D721Med (cell line): ENCODE measurements around the gene ARTN.

Source experiments
- DNase-seq: peaks from one replicate; pipeline ENCODE4 v3.0.0; 2011; ENCODE audit warnings: low spot score; ENCODE audit not compliant: insufficient read length
- FAIRE-seq: peaks from 2 replicates; lab custom pipeline; 2011; peaks lifted over from hg19 to GRCh38; lab: Jason Lieb, UNC
- TF ChIP-seq, protein P1 (sequence below): IDR thresholded peaks from 2 replicates; pipeline ENCODE4 v1.5.1; 2012; ENCODE audit warnings: mild to moderate bottlenecking, control low read depth; ENCODE audit not compliant: insufficient read depth; ENCODE audit errors: missing control alignments

Gene ARTN

DNA sequence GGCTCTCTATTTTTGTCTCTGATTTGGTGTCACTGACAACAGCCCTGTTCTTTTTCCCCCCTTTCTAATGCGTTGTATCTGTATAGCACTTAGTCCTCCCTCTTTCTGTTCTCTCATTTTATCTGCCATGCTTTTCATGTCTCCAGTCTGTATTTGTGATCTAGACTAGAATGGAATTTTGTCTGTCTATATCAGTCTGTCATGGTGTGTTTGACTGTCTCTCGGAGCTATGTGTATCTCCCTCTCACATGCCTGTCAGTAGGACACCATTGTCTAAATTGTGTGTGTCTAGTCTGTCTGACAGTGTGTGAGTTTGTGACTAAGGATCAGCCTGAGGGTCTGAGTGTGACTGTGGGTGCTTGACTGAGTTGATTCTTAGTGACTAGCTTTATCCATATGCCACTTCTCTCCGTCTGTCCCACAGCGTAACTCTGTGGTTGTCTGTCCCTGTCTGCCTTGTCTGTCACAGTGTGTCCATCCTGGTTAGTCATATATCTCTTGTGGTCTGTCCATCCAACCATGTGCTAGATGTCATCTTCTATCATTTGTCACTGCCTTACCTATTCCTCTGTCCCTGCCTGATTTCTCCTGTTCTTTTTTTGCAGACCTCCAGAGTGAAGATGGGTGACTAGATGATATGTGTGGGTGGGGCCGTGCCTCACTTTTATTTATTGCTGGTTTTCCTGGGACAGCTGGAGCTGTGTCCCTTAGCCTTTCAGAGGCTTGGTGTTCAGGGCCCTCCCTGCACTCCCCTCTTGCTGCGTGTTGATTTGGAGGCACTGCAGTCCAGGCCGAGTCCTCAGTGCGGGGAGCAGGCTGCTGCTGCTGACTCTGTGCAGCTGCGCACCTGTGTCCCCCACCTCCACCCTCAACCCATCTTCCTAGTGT lies 44.0 kb downstream of the ARTN start:
- FAIRE-seq (no peak), DNase-seq (no peak)
- TF ChIP-seq, protein P1, sequence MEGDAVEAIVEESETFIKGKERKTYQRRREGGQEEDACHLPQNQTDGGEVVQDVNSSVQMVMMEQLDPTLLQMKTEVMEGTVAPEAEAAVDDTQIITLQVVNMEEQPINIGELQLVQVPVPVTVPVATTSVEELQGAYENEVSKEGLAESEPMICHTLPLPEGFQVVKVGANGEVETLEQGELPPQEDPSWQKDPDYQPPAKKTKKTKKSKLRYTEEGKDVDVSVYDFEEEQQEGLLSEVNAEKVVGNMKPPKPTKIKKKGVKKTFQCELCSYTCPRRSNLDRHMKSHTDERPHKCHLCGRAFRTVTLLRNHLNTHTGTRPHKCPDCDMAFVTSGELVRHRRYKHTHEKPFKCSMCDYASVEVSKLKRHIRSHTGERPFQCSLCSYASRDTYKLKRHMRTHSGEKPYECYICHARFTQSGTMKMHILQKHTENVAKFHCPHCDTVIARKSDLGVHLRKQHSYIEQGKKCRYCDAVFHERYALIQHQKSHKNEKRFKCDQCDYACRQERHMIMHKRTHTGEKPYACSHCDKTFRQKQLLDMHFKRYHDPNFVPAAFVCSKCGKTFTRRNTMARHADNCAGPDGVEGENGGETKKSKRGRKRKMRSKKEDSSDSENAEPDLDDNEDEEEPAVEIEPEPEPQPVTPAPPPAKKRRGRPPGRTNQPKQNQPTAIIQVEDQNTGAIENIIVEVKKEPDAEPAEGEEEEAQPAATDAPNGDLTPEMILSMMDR, result no peak

DNA sequence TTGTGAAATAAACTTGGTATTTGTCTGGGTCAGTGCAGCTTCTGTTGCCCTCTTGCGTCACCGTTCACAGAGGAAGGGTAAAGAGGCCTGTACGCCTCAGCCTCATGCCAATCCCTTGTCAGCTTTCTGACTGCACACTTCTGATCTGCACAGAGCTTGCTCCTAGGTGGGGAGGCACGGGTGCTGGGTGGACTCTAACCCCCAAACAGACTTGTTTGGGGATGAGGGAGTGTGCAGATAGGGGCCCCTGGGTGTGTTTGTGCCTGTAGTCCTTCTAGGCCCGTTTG lies 44.6 kb downstream of the ARTN start:
- FAIRE-seq, result no peak
- TF ChIP-seq, protein P1, result no peak
- DNase-seq, result no peak

DNA sequence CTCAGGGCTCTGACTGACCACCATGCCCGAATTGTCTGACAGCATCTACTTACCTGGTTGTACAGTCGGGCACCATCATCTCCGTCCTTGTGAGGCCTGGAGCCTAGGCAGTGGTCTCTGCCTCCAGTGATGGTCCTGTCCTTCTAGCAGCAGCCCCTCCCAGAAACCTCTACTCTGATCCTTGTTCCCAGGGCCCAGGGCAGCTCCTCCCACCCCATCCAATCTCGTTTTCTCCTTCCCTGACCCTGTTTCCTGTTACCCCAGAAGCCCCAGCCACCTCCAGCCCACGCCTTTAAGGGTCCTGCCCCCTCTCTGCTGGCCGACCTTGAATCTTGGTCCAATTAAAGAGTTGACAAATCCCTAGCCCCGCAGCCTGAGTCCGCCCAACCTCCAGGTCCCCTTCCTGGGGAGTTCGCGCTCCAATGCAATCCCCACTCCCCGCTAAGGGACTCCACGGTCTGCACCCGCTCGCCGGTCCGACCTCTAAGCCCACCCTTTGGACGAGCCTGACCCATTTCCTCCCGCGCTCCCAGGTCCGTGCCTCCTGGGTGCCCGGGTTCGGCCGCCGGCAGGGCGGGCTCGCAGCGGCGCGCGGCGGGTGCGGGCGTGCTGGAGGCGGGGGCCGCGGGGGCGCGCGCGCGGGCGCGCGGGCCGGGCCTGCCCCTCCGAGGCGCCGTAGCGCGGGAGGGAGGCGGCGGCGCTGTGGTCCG lies 45.1 kb downstream of the ARTN start, which contains the start of gene B4GALT2:
Gene B4GALT2 (plus strand): TSS at position 660 of the 710 bp plus-strand sequence. CDS start 1,951 bp downstream, outside the sequence.
- FAIRE-seq, result no peak
- DNase-seq, result peak; percentile 97
- TF ChIP-seq, protein P1, result no peak

DNA sequence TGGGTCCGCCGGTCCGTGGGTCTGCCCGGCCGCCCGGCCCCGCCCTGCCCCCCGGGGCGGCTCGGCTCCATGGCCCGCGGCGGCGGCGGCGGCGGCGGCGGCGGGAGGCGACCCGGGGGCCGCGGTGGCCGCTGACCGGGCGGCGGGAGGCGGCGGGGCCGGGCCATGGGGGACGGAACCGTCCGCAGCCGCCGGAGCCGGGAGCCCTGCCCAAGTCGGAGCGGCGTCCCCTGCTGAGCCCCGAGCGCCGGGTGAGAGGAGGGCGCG lies 45.6 kb downstream of the ARTN start:
- no peak for DNase-seq
- TF ChIP-seq, protein P1, result no peak
- FAIRE-seq, result no peak

DNA sequence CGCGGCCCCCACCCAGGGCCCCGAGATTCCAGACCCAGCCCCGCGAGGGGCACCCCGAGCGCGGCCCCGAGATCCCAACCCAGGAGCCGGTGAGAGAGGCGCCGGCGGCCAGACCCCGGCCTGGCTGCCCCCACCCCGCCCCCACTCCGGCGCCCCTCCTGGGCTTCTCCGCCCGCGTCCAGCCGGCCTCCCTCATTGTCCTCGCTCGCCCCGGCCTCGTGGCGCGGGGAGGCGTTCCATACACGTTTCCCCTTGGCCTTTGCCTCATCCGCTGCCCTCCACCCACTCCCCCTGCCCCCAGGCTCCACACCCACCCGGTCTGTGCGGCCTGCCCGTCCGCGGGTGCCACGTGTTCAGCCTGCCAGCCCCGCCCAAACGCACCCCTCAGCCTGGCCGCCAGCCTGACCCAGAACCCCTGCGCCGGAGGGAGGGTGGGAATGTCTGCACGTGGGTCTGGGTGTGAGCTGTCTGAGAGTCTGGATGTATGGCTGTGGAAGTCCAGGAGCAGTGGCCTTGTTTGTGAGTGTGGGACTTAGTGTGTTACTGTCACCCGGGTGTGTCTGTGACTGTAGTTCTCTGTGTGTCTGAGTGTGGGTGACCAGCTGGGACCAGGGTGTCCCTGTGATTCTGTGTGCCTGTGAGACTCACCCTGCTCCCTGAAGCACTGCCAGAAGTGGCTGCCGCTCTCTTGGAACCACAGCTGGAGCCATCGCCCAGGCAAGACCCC lies 46.1 kb downstream of the ARTN start:
- TF ChIP-seq, protein P1, result no peak
- FAIRE-seq, result no peak
- DNase-seq, result peak; percentile 48

DNA sequence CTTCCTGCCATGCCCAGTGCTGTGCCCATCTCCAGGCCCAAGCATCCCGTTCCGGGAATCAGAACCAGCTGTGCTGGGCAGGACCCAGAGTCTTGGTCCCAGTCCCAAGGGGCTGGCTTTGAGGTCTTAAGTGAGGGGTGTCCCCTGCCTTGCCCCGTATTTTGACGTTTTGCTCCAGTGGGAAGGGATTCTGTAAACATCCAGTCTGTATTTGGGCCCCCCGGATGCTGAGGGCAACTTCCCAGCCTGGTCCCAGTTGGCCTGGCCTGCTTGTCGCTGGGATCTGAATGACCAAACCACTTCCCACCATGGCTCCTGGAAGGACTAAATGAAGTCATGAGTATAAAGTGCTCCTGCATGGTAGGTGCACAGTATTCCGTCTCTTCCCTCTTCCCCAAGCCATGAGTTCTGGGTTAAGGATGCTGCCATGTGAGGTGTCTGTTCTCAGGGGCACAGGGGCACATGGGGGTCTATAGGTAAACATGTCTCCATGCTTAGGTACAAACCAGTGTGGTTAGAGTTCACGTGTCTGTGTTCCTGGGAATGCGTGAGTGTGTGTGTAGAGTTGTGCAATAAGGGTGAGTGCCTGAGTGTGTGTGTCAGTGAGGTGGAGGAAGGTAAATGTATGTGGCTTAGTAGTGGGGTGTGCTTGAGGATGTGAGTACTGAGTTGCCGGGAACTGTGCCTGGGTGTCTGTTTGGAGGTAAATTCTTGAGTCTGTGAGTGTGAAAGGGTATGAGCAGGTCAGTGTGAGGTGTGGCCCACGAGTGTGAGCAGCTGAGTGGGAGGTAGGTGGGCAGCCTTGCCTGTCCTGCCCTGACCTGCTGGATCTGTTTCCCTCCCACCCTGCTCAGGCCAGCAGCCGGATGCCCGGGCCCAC lies 46.9 kb downstream of the ARTN start:
- DNase-seq, result no peak
- FAIRE-seq, result no peak
- TF ChIP-seq, protein P1, result no peak
